ENCODE measurements around the gene GGA1. TPM values are rescaled to one million over a fixed set of nuclear protein-coding genes. Genes with fewer than 3 reads are reported as not detected.

Gene GGA1
- total RNA-seq, 1 donor from 2014 or later: 56.1 TPM

DNA sequence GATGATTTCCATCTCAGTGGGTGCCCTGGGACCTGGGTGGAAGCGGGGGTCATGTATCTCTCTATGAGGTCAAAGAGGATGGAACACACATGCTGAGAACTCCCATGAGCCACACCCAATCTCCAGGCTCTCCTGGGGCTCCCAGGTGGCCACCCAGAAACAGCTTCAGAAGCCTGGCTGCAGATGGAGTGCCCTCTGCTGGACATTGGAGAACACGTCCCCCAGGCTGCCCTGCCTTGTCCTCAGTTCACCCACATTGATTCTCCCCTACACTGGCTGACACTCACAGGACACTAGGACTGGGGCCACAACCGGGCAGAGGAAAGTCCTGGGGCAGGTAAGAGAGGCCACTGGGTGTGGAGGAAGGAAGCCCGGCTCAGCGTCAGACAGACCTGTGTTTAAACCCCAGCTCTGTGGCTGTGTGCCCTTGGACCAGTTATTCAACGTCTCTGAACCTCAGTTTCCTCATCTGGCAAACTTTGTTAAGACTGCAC is 73.0 kb downstream of the GGA1 start:
- Mint-ChIP-seq H3K9me3 (ENCODE audit: unreplicated experiment) (no peaks in the 10 kb centered on the region), H3K27me3 (ENCODE audit: unreplicated experiment) (no peaks in the 10 kb centered on the region), H3K27ac (ENCODE audit: unreplicated experiment) (peak overlapping the region; percentile 50), H3K36me3 (ENCODE audit: unreplicated experiment) (peaks cover 10% of the 10 kb centered on the region), H3K4me1 (ENCODE audit: unreplicated experiment) (peaks cover 33% of the 10 kb centered on the region), H3K4me3 (ENCODE audit: unreplicated experiment) (no peak overlapping the region)
- TF ChIP-seq, protein P1, sequence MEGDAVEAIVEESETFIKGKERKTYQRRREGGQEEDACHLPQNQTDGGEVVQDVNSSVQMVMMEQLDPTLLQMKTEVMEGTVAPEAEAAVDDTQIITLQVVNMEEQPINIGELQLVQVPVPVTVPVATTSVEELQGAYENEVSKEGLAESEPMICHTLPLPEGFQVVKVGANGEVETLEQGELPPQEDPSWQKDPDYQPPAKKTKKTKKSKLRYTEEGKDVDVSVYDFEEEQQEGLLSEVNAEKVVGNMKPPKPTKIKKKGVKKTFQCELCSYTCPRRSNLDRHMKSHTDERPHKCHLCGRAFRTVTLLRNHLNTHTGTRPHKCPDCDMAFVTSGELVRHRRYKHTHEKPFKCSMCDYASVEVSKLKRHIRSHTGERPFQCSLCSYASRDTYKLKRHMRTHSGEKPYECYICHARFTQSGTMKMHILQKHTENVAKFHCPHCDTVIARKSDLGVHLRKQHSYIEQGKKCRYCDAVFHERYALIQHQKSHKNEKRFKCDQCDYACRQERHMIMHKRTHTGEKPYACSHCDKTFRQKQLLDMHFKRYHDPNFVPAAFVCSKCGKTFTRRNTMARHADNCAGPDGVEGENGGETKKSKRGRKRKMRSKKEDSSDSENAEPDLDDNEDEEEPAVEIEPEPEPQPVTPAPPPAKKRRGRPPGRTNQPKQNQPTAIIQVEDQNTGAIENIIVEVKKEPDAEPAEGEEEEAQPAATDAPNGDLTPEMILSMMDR (IDR thresholded peaks at IDR 0.05): peak; percentile 93
- DNase-seq (ENCODE audit: extremely low spot score, unreplicated experiment): peak; percentile 89

Other genes with a start within 250 kb of the GGA1 start
- 0.97 and 0.99 TPM in 2 replicates for gene ELFN2, start 181.4 kb upstream of the GGA1 start, total RNA-seq
- 1.5 and 2.3 TPM in 2 replicates for gene MFNG, start 122.5 kb upstream of the GGA1 start, total RNA-seq
- 29.2 and 31.5 TPM in 2 replicates for gene CARD10, start 89.4 kb upstream of the GGA1 start, total RNA-seq
- gene CDC42EP1, start 48.4 kb upstream of the GGA1 start, total RNA-seq: 282 and 283 TPM in 2 replicates
- gene LGALS2, start 28.7 kb upstream of the GGA1 start, total RNA-seq: not detected in 2 replicates
- gene SH3BP1, start 30.8 kb downstream of the GGA1 start, total RNA-seq: 6.9 and 8.3 TPM in 2 replicates
- 16.5 and 16.6 TPM in 2 replicates for gene PDXP, start 49.9 kb downstream of the GGA1 start, total RNA-seq
- 1,199 and 1,246 TPM in 2 replicates for gene LGALS1, start 66.8 kb downstream of the GGA1 start, total RNA-seq
- gene NOL12, start 77.5 kb downstream of the GGA1 start, total RNA-seq: 18.5 and 22.7 TPM in 2 replicates
- 103 and 105 TPM in 2 replicates for gene TRIOBP, start 88.2 kb downstream of the GGA1 start, total RNA-seq
- 33.4 and 38.0 TPM in 2 replicates for gene GCAT, start 199.1 kb downstream of the GGA1 start, total RNA-seq
- gene GALR3, start 214.5 kb downstream of the GGA1 start, total RNA-seq: 0.48 and 0.63 TPM in 2 replicates
- 18.1 and 20.4 TPM in 2 replicates for gene ANKRD54, start 235.5 kb downstream of the GGA1 start, total RNA-seq
- 435 and 452 TPM in 2 replicates for gene EIF3L, start 240.6 kb downstream of the GGA1 start, total RNA-seq

All from osteocyte (in vitro differentiated cells).